ENCODE measurements around the gene MEPCE. TPM values are rescaled to one million over a fixed set of nuclear protein-coding genes. Genes with fewer than 3 reads are reported as not detected.

MEPCE gene
- total RNA-seq, 2 experiments from 2014 or later = 52.6 to 57.0 TPM

DNA sequence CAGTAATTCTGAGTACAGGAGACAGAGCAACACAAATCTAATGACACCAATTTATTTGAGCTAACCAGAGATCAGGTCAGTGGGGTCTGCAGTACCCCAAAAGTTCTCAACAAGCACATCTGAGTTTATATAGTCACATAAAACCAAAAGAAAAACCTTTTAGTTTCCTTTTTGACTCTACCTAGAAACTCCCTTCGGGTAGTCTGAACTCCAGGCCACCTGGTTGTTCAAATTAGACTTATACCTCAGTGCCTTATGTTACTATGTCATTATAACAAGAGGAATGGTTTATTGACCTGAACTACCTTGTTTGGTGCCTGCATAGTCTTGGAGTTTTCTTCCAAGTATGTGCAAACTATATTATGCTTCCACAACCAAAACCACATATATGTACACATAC, 15.7 kb upstream of the MEPCE start:
- Histone ChIP-seq H3K36me3 (ENCODE audit: insufficient read depth, low read length) (no peaks in the 10 kb centered on the region), H3K27me3 (ENCODE audit: control insufficient read depth in 1 of 2, insufficient read depth in 2 of 2, low read length in 2 of 2) (no peaks in the 10 kb centered on the region), H3K4me1 (ENCODE audit: insufficient read depth, low read length) (no peaks in the 10 kb centered on the region), H3K4me3 (ENCODE audit: low read length) (no peak overlapping the region), H3K9me3 (ENCODE audit: control insufficient read depth in 1 of 2, insufficient read depth in 1 of 2, low read length in 2 of 2) (no peaks in the 10 kb centered on the region), H3K27ac (ENCODE audit: low read depth in 1 of 2, low read length in 2 of 2) (no peak overlapping the region)
- CTCF ChIA-PET = no interaction called here
- TF ChIP-seq, protein P1, sequence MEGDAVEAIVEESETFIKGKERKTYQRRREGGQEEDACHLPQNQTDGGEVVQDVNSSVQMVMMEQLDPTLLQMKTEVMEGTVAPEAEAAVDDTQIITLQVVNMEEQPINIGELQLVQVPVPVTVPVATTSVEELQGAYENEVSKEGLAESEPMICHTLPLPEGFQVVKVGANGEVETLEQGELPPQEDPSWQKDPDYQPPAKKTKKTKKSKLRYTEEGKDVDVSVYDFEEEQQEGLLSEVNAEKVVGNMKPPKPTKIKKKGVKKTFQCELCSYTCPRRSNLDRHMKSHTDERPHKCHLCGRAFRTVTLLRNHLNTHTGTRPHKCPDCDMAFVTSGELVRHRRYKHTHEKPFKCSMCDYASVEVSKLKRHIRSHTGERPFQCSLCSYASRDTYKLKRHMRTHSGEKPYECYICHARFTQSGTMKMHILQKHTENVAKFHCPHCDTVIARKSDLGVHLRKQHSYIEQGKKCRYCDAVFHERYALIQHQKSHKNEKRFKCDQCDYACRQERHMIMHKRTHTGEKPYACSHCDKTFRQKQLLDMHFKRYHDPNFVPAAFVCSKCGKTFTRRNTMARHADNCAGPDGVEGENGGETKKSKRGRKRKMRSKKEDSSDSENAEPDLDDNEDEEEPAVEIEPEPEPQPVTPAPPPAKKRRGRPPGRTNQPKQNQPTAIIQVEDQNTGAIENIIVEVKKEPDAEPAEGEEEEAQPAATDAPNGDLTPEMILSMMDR (IDR thresholded peaks at IDR 0.05) = no peak
- Mint-ChIP-seq H3K4me3 (no peak overlapping the region), H3K27me3 (no peaks in the 10 kb centered on the region), H3K36me3 (ENCODE audit: low read depth) (no peaks in the 10 kb centered on the region), H3K4me1 (ENCODE audit: low read depth) (no peaks in the 10 kb centered on the region), H3K27ac (no peak overlapping the region), H3K9me3 (no peaks in the 10 kb centered on the region)
- intact Hi-C loops (cut with DNase I, micrococcal nuclease) = no loop called here
- ATAC-seq (ENCODE audit: poor library complexity) (no peak), DNase-seq (no peak)
- POLR2A ChIA-PET = no interaction called here

DNA sequence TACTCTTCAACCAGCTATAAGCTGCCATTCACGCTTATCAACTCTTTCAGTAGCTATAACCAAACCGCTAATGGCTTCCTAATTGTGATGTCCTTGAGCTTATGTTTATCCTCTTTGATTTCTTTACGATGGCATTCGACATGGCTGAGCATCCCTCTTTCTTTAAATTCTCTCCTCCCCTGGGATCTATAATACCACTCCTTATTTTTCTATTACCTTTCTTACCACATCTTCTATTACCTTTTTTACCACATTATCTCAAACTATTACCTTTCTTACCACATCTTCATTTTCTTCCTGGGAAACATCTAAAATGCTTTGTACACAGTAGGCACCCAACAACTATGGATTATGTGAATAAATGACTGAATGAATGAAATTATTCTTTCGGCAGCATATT, 14.2 kb upstream of the MEPCE start:
- H3K9me3 Mint-ChIP-seq = no peaks in the 10 kb centered on the region

DNA sequence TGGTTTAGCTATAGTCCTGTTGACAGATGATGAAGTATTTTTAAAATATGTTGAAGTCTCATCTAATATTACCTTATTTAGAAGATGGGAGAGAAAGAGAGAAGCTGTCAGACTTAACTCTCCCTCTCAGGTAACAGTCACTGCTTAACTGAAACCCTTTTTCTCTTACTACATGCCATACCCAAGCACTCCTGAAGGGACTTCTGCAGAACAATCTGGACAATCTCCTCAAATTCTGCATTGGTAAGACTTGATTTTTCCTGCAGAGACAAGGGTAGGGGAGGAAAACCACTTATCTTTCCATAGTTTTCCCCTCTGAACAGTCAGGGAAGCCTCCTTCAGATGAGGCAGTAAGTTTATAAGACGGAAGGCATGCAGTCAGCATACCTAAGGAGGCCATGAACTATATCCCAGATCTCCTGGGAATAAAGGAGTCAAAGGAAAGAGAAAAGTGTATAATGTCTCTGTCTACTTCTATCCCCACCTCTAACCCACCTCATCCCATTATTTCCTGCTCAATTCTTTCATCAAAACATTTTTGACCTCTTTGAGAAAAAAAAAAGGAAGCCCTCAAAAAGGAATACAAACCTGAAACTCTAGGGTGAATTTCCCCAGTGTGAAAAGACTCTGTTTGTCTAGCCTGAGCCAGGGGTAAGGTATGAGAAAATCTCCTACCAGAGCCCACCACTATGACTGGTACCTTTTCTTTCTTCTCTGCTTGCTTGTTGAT, 10.5 kb upstream of the MEPCE start:
- POLR2A ChIA-PET = interaction anchor here (1.2 to 1.4 kb wide), 2 partner anchors 10 kb away, joined by 3 to 5 read pairs; partner anchors contain the start of genes MEPCE and ZCWPW1
- H3K36me3 ChIP-seq (ENCODE audit: insufficient read depth, low read length) = no peaks in the 10 kb centered on the region
- H3K9me3 ChIP-seq (ENCODE audit: control insufficient read depth in 1 of 2, insufficient read depth in 1 of 2, low read length in 2 of 2) = no peaks in the 10 kb centered on the region
- no peak overlapping the region for H3K27ac Mint-ChIP-seq
- ATAC-seq (ENCODE audit: poor library complexity) (no peak), DNase-seq (no peak)
- CTCF ChIA-PET = no interaction called here
- no peaks in the 10 kb centered on the region for H3K27me3 ChIP-seq (ENCODE audit: control insufficient read depth in 1 of 2, insufficient read depth in 2 of 2, low read length in 2 of 2)
- H3K4me3 Mint-ChIP-seq = no peak overlapping the region
- intact Hi-C loops (cut with DNase I, micrococcal nuclease) = no loop called here
- no peaks in the 10 kb centered on the region for H3K9me3 Mint-ChIP-seq
- no peaks in the 10 kb centered on the region for H3K27me3 Mint-ChIP-seq
- no peaks in the 10 kb centered on the region for H3K4me1 ChIP-seq (ENCODE audit: insufficient read depth, low read length)
- no peak overlapping the region for H3K27ac ChIP-seq (ENCODE audit: low read depth in 1 of 2, low read length in 2 of 2)
- H3K36me3 Mint-ChIP-seq (ENCODE audit: low read depth) = no peaks in the 10 kb centered on the region
- H3K4me3 ChIP-seq (ENCODE audit: low read length) = no peak overlapping the region
- H3K4me1 Mint-ChIP-seq (ENCODE audit: low read depth) = no peaks in the 10 kb centered on the region
- TF ChIP-seq, protein P1 (IDR thresholded peaks at IDR 0.05) = no peak

More for the DNA sequence above, 14.2 kb upstream of the MEPCE start:
- no peaks in the 10 kb centered on the region for H3K36me3 Mint-ChIP-seq (ENCODE audit: low read depth)
- no peak overlapping the region for H3K4me3 Mint-ChIP-seq
- Histone ChIP-seq H3K27ac (ENCODE audit: low read depth in 1 of 2, low read length in 2 of 2) (no peak overlapping the region), H3K27me3 (ENCODE audit: control insufficient read depth in 1 of 2, insufficient read depth in 2 of 2, low read length in 2 of 2) (no peaks in the 10 kb centered on the region), H3K9me3 (ENCODE audit: control insufficient read depth in 1 of 2, insufficient read depth in 1 of 2, low read length in 2 of 2) (no peaks in the 10 kb centered on the region), H3K36me3 (ENCODE audit: insufficient read depth, low read length) (no peaks in the 10 kb centered on the region), H3K4me3 (ENCODE audit: low read length) (no peak overlapping the region), H3K4me1 (ENCODE audit: insufficient read depth, low read length) (no peaks in the 10 kb centered on the region)
- no peak for DNase-seq
- no peaks in the 10 kb centered on the region for H3K27me3 Mint-ChIP-seq
- H3K27ac Mint-ChIP-seq = no peak overlapping the region
- ATAC-seq (ENCODE audit: poor library complexity) = no peak
- TF ChIP-seq, protein P1 (IDR thresholded peaks at IDR 0.05) = no peak
- ChIA-PET POLR2A (interaction anchor here (1.9 kb wide), 1 partner anchor 13 kb away, joined by 6 read pairs; the partner anchor contains the start of gene ZCWPW1), CTCF (no interaction called here)
- H3K4me1 Mint-ChIP-seq (ENCODE audit: low read depth) = no peaks in the 10 kb centered on the region
- intact Hi-C loops (cut with DNase I, micrococcal nuclease) = no loop called here
